ENCODE data around the gene TMC1. TPM values are rescaled to one million over a fixed set of nuclear protein-coding genes. Genes with fewer than 3 reads are reported as not detected.

TMC1 gene
- total RNA-seq, 2 experiments from 2014 or later: not detected

- Mint-ChIP-seq H3K36me3 (ENCODE audit: low read depth) (no peaks in the 10 kb centered on the region), H3K4me1 (ENCODE audit: low read depth) (no peaks in the 10 kb centered on the region), H3K9me3 (no peaks in the 10 kb centered on the region), H3K27me3 (no peaks in the 10 kb centered on the region), H3K27ac (no peak overlapping the region), H3K4me3 (no peak overlapping the region)
- Histone ChIP-seq H3K27me3 (ENCODE audit: control insufficient read depth in 1 of 2, insufficient read depth in 2 of 2, low read length in 2 of 2) (no peaks in the 10 kb centered on the region), H3K9me3 (ENCODE audit: control insufficient read depth in 1 of 2, insufficient read depth in 1 of 2, low read length in 2 of 2) (no peaks in the 10 kb centered on the region), H3K27ac (ENCODE audit: low read depth in 1 of 2, low read length in 2 of 2) (no peak overlapping the region), H3K36me3 (ENCODE audit: insufficient read depth, low read length) (no peaks in the 10 kb centered on the region), H3K4me3 (ENCODE audit: low read length) (no peak overlapping the region), H3K4me1 (ENCODE audit: insufficient read depth, low read length) (no peaks in the 10 kb centered on the region)
- intact Hi-C loops (cut with DNase I, micrococcal nuclease): no loop called here
- DNase-seq (peak in 1 of 14 experiments; percentile 15), ATAC-seq (ENCODE audit: poor library complexity) (no peak)
- ChIA-PET CTCF (no interaction called here), POLR2A (no interaction called here)
- TF ChIP-seq CTCF (IDR thresholded peaks at IDR 0.05): no peak
Observed at GRCh38 chr9:72575666-72576065, 54.3 kb downstream of the TMC1 start.

- H3K36me3 ChIP-seq (ENCODE audit: insufficient read depth, low read length): no peaks in the 10 kb centered on the region
- no peaks in the 10 kb centered on the region for H3K9me3 ChIP-seq (ENCODE audit: control insufficient read depth in 1 of 2, insufficient read depth in 1 of 2, low read length in 2 of 2)
- no peak overlapping the region for H3K4me3 ChIP-seq (ENCODE audit: low read length)
- Mint-ChIP-seq H3K4me3 (no peak overlapping the region), H3K27me3 (no peaks in the 10 kb centered on the region), H3K36me3 (ENCODE audit: low read depth) (no peaks in the 10 kb centered on the region), H3K9me3 (no peaks in the 10 kb centered on the region), H3K27ac (no peak overlapping the region), H3K4me1 (ENCODE audit: low read depth) (no peaks in the 10 kb centered on the region)
- TF ChIP-seq CTCF (IDR thresholded peaks at IDR 0.05): no peak
- no peaks in the 10 kb centered on the region for H3K4me1 ChIP-seq (ENCODE audit: insufficient read depth, low read length)
- H3K27me3 ChIP-seq (ENCODE audit: control insufficient read depth in 1 of 2, insufficient read depth in 2 of 2, low read length in 2 of 2): no peaks in the 10 kb centered on the region
- ATAC-seq (ENCODE audit: poor library complexity): no peak
- no peak overlapping the region for H3K27ac ChIP-seq (ENCODE audit: low read depth in 1 of 2, low read length in 2 of 2)
- ChIA-PET CTCF (no interaction called here), POLR2A (no interaction called here)
- no peak for DNase-seq
- intact Hi-C loops (cut with DNase I, micrococcal nuclease): no loop called here
Observed at GRCh38 chr9:72576087-72576486, 54.7 kb downstream of the TMC1 start.

GRCh38 chr9:72577212-72577753 lies 55.9 kb downstream of the TMC1 start:
- ChIA-PET POLR2A (interaction anchor here (0.6 kb wide), 1 partner anchor 50 kb away, joined by 3 read pairs; no protein-coding TSS in a partner anchor), CTCF (no interaction called here)
- Histone ChIP-seq H3K9me3 (ENCODE audit: control insufficient read depth in 1 of 2, insufficient read depth in 1 of 2, low read length in 2 of 2) (no peaks in the 10 kb centered on the region), H3K27ac (ENCODE audit: low read depth in 1 of 2, low read length in 2 of 2) (no peak overlapping the region), H3K4me3 (ENCODE audit: low read length) (no peak overlapping the region), H3K36me3 (ENCODE audit: insufficient read depth, low read length) (no peaks in the 10 kb centered on the region), H3K4me1 (ENCODE audit: insufficient read depth, low read length) (no peaks in the 10 kb centered on the region), H3K27me3 (ENCODE audit: control insufficient read depth in 1 of 2, insufficient read depth in 2 of 2, low read length in 2 of 2) (no peaks in the 10 kb centered on the region)
- H3K27ac Mint-ChIP-seq: no peak overlapping the region
- ATAC-seq (ENCODE audit: poor library complexity): no peak
- DNase-seq: no peak
- no peak overlapping the region for H3K4me3 Mint-ChIP-seq
- H3K4me1 Mint-ChIP-seq (ENCODE audit: low read depth): no peaks in the 10 kb centered on the region
- no peak for TF ChIP-seq CTCF (IDR thresholded peaks at IDR 0.05)
- H3K27me3 Mint-ChIP-seq: no peaks in the 10 kb centered on the region
- H3K36me3 Mint-ChIP-seq (ENCODE audit: low read depth): no peaks in the 10 kb centered on the region
- intact Hi-C loops (cut with DNase I, micrococcal nuclease): no loop called here
- no peaks in the 10 kb centered on the region for H3K9me3 Mint-ChIP-seq
